Keratinocyte (primary cell): ENCODE data around the gene PTPN13. TPM values are rescaled to one million over a fixed set of nuclear protein-coding genes. Genes with fewer than 3 reads are reported as not detected.

Source experiments
- DNase-seq: peaks from one replicate; pipeline ENCODE4 v3.0.0-alpha.2; 2011; ENCODE audit warnings: low read depth, missing footprints, low spot score
- FAIRE-seq: peaks from 2 replicates; lab custom pipeline; 2011; peaks lifted over from hg19 to GRCh38; lab: Jason Lieb, UNC
- H2AFZ ChIP-seq: 2 replicates; pipeline ENCODE4 v1.6.0; 2012; ENCODE audit warnings: low read length, control low read depth, inconsistent platforms; ENCODE audit not compliant: control insufficient read depth
- H3K27ac ChIP-seq: 2 replicates; pipeline ENCODE4 v1.5.1; 2011; ENCODE audit warnings: low read length; ENCODE audit not compliant: control insufficient read depth, insufficient read depth
- H3K27me3 ChIP-seq: 3 replicates; pipeline ENCODE4 v1.6.0; 2011; ENCODE audit warnings: low read length; ENCODE audit not compliant: control insufficient read depth, insufficient read depth; ENCODE audit errors: extremely low read depth
- H3K36me3 ChIP-seq, 2 experiments: 2 replicates in 1 of 2; 3 replicates in 1 of 2; pipeline ENCODE4 v1.5.1; 2011; ENCODE audit warnings: low read length in 2 of 2, mild to moderate bottlenecking in 1 of 2; ENCODE audit not compliant: control insufficient read depth in 2 of 2, insufficient read depth in 2 of 2; ENCODE audit errors: extremely low read depth in 1 of 2
- H3K4me1 ChIP-seq: 3 replicates; pipeline ENCODE4 v1.5.1; 2011; ENCODE audit warnings: low read length; ENCODE audit not compliant: control insufficient read depth, insufficient read depth; ENCODE audit errors: extremely low read depth
- H3K4me2 ChIP-seq: 3 replicates; pipeline ENCODE4 v1.6.0; 2011; ENCODE audit warnings: low read depth, low read length; ENCODE audit not compliant: control insufficient read depth, insufficient read depth; ENCODE audit errors: extremely low read depth
- H3K4me3 ChIP-seq, 3 experiments: fragments of 200-600 bp in 1 of 3; sonication (generic) in 1 of 3; 2 replicates in 2 of 3; 3 replicates in 1 of 3; pipeline ENCODE4 v1.5.1; 2011 to 2016; ENCODE audit warnings: low read length in 3 of 3, mild to moderate bottlenecking in 3 of 3, control low read depth in 2 of 3, inconsistent platforms in 1 of 3, low read depth in 1 of 3, mixed read lengths in 1 of 3, mixed run types in 1 of 3, moderate library complexity in 1 of 3; ENCODE audit not compliant: control insufficient read depth in 2 of 3, insufficient read depth in 2 of 3; ENCODE audit errors: extremely low read depth in 1 of 3
- H3K79me2 ChIP-seq: 2 replicates; pipeline ENCODE4 v1.6.0; 2012; ENCODE audit warnings: low read length; ENCODE audit not compliant: control insufficient read depth, insufficient read depth
- H3K9ac ChIP-seq: 3 replicates; pipeline ENCODE4 v1.6.0; 2011; ENCODE audit warnings: low read length; ENCODE audit not compliant: control insufficient read depth, insufficient read depth; ENCODE audit errors: extremely low read depth
- H3K9me1 ChIP-seq: 3 replicates; pipeline ENCODE4 v1.6.0; 2011; ENCODE audit warnings: low read length; ENCODE audit not compliant: control insufficient read depth, insufficient read depth; ENCODE audit errors: extremely low read depth
- H3K9me3 ChIP-seq: 2 replicates; pipeline ENCODE4 v1.5.1; 2012; ENCODE audit warnings: low read depth, low read length; ENCODE audit not compliant: control insufficient read depth
- H4K20me1 ChIP-seq: 3 replicates; pipeline ENCODE4 v1.6.0; 2011; ENCODE audit warnings: low read length; ENCODE audit not compliant: control insufficient read depth, insufficient read depth; ENCODE audit errors: extremely low read depth
- CTCF ChIP-seq, 3 experiments: IDR thresholded peaks in 1 of 3; conservative IDR thresholded peaks in 1 of 3; optimal IDR thresholded peaks in 1 of 3; 2 replicates in 2 of 3; 3 replicates in 1 of 3; pipeline versions ENCODE3 to v1.5.1; 2011; ENCODE audit warnings: low read length in 3 of 3, mild to moderate bottlenecking in 3 of 3, moderate library complexity in 2 of 3, control low read depth in 1 of 3, inconsistent platforms in 1 of 3; ENCODE audit not compliant: insufficient read depth in 2 of 3; ENCODE audit errors: extremely low read depth in 1 of 3
- EZH2 ChIP-seq: IDR thresholded peaks from one replicate; pipeline ENCODE4 v1.6.1; 2012; ENCODE audit warnings: inconsistent platforms, mild to moderate bottlenecking, low read length, moderate library complexity
- dilution Hi-C: fragments of 300-500 bp; cut with MboI; formaldehyde crosslinking; loops from one replicate; pipeline ENCODE4 v1.7.0; 2020; ENCODE audit warnings: low sequenced_read_pairs; ENCODE audit not compliant: extremely low pct_ligation_motif_present
- polyA plus RNA-seq, 5 experiments: library from polyadenylated mRNA; depleted of rRNA in 3 of 5; stranded (reverse) in 3 of 5; stranded (forward) in 1 of 5; unstranded in 1 of 5; fragments of >200 nt; gene quantifications; 1 replicate in 1 of 5; 2 replicates in 3 of 5; 3 replicates in 1 of 5; pipeline versions ENCODE4 v1.2.1 to v1.2.3, GENCODE V29; 2011 to 2012; ENCODE audit warnings: missing spikeins in 2 of 5, low read depth in 1 of 5, low replicate concordance in 1 of 5

The PTPN13 gene
- polyA plus RNA-seq, 1 donor (not counting 4 experiments of a cell fraction or from before 2014, with no cell fraction given): 37.6 TPM

GRCh38 chr4:86757468-86757867 is 163.4 kb downstream of the PTPN13 start:
- Histone ChIP-seq H3K27me3 (no peaks in the 10 kb centered on the region), H3K9me3 (no peaks in the 10 kb centered on the region), H3K4me3 (no peak overlapping the region), H3K79me2 (no peaks in the 10 kb centered on the region), H3K9ac (no peak overlapping the region), H3K9me1 (no peaks in the 10 kb centered on the region), H3K27ac (no peak overlapping the region), H4K20me1 (no peaks in the 10 kb centered on the region), H3K36me3 (peaks cover 10 to 14% of the 10 kb centered on the region in 2 experiments), H3K4me2 (no peak overlapping the region), H3K4me1 (no peaks in the 10 kb centered on the region), H2AFZ (no peak overlapping the region)
- no peak for DNase-seq
- peak; percentile 57 for FAIRE-seq
- TF ChIP-seq CTCF (optimal IDR thresholded peaks at IDR 0.05 in 1 of 3, IDR thresholded peaks at IDR 0.05 in 1 of 3, conservative IDR thresholded peaks at IDR 0.05 in 1 of 3; ENCODE audit: extremely low read depth in 1 of 3, insufficient read depth in 2 of 3, low read length in 3 of 3) (no peak), EZH2 (no peak)
- dilution Hi-C loops: no loop called here

GRCh38 chr4:86759298-86759697 is 165.2 kb downstream of the PTPN13 start:
- H4K20me1 ChIP-seq: no peaks in the 10 kb centered on the region
- no peak overlapping the region for H3K4me2 ChIP-seq
- H2AFZ ChIP-seq: no peak overlapping the region
- no peaks in the 10 kb centered on the region for H3K9me1 ChIP-seq
- dilution Hi-C loops: no loop called here
- H3K27me3 ChIP-seq: no peaks in the 10 kb centered on the region
- no peak for DNase-seq
- H3K9me3 ChIP-seq: no peaks in the 10 kb centered on the region
- peaks cover 15 to 16% of the 10 kb centered on the region in 2 experiments for H3K36me3 ChIP-seq
- TF ChIP-seq CTCF (optimal IDR thresholded peaks at IDR 0.05 in 1 of 3, IDR thresholded peaks at IDR 0.05 in 1 of 3, conservative IDR thresholded peaks at IDR 0.05 in 1 of 3; ENCODE audit: extremely low read depth in 1 of 3, insufficient read depth in 2 of 3, low read length in 3 of 3) (no peak), EZH2 (no peak)
- no peak overlapping the region for H3K9ac ChIP-seq
- no peak overlapping the region for H3K27ac ChIP-seq
- no peak overlapping the region for H3K4me3 ChIP-seq
- no peaks in the 10 kb centered on the region for H3K4me1 ChIP-seq
- FAIRE-seq: no peak
- no peaks in the 10 kb centered on the region for H3K79me2 ChIP-seq
